GM10266 (cell line): ENCODE data around the gene PSTPIP2.
"Not testable (repeated sequence)": the region's sequence is repeated elsewhere in the genome, so short reads cannot be mapped to it uniquely, and the experiment has no call there.

ENCODE experiments used
- DNase-seq: peaks from one replicate; pipeline ENCODE4 v3.0.0; 2012; ENCODE audit errors: extremely low spot score
- CTCF ChIP-seq: IDR thresholded peaks from 2 replicates; pipeline ENCODE4 v1.5.1; 2012; ENCODE audit warnings: mild to moderate bottlenecking, low read depth; ENCODE audit not compliant: control insufficient read depth, insufficient read depth; ENCODE audit errors: missing control alignments

PSTPIP2 gene

DNA sequence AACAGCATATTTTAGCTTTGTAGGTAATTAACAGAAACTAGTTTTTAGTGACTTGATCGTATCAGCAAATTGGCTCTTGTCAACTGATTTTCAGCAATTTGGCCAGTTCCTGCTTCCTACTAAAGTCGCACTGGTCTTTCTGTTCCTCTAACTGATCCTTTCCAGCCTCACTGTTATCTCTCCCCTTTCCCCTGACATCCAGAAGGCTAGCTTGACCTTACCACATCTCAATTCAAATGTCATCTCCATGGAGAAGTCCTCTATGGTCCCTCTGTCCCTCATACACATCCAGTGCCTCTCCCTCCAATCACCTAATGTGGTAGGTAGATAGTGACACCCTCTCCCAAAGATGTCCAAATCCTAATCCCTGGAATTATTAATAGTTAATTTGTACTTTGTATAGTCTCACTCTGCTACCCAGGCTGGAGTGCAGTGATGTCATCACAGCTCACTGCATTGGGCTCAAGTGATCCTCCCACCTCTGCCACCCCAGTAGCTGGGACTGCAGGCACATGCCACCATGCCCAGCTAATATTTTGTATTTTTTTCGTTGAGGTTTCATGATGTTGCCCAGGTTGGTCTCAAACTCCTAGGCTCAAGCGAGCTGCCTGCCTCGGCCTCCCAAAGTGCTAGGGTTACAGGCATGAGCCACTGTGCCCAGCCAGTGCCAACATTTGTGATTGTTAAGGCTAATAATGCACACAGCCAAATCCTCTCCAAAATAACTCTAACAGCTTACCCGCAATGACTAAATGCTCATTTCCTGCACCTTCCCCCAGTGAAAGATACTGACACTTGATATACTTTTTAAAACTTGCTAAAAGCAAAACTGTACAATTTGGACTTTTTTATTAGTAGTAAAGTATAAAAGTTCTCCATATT, 16.9 kb downstream of the PSTPIP2 start:
- TF ChIP-seq CTCF = no peak
- DNase-seq = peak; percentile 41

GRCh38 chr18:46053368-46054095, 18.5 kb downstream of the PSTPIP2 start:
- DNase-seq = no peak

GRCh38 chr18:46051731-46052461, 20.2 kb downstream of the PSTPIP2 start:
- no peak for DNase-seq
- no peak for TF ChIP-seq CTCF

More at GRCh38 chr18:46053368-46054095, 18.5 kb downstream of the PSTPIP2 start:
- TF ChIP-seq CTCF = no peak

- no peak for TF ChIP-seq CTCF
- DNase-seq = no peak
These were observed 21.8 kb downstream of the PSTPIP2 start for GRCh38 chr18:46050268-46050667.

DNA sequence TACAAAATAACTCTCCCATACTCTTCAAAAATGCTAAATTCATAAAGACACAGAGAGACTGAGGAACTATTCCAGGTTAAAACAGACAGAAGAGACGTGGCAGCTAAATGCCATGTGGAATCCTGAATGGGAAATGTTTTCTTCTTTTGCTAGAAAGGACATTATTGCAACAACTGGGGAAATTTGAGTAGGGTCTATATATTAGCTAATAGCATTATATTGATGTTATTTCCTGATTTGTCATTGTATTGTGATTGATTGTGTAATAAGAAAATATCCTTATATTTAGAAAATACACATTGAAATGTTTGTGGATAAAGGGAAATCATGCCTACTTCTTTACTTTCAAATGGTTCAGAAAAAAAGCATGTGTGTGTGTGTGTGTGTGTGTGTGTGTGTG, 23.4 kb downstream of the PSTPIP2 start:
- TF ChIP-seq CTCF = no peak
- DNase-seq = no peak

DNA sequence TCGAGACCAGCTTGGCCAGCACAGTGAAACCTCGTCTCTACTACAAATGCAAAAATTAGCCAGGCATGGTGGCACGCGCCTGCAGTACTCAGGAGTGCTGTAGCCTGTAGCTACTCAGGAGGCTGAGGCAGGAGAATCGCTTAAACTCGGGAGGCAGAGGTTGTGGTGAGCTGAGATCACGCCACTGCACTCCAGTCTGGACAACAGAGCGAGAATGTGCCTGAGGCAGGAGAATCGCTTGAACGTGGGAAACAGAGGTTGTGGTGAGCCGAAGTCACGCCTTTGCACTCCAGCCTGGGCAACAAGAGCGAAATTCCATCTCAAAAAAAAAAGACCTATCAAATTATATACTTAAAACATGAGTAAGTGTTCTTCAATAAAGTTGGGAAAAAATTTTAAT, 24.7 kb downstream of the PSTPIP2 start:
- DNase-seq = not testable (repeated sequence)

- DNase-seq = no peak
- TF ChIP-seq CTCF = no peak
These were observed 25.4 kb downstream of the PSTPIP2 start for GRCh38 chr18:46046688-46047087.
